ENCODE data around the gene ANKRD63.

The ANKRD63 gene

DNA sequence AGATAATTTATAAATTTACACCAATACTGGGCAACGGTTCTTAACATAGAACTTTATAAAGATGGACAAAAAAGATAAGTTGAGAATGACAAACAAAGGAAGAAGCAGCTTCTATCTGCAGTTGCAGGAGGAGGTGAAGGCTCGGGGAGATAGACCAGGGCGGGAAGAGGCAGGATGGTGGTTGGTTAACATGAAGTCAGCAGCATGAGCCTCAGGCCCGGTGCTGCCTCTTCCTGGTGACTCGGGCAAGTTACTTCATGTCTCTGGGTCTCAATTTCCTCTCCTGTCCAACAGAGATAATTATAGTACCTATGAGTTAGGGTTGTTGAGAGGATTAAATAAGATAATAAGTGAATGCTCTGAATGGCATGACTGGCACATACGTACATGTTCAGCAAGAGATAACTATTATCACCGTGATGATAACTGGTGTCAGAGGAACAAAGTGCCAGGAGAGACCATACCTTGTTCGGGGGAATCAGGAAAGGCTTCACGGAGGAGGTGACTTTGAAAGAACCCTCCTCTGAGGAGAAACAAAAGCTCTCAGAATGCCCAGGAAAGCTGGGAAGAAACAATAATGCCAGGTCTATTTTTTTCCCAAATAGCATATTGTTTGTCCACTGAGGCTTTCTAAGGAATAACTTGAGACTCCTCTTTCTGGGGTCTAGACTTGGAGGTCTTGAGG is 39.6 kb downstream of the ANKRD63 start:
- no peak for DNase-seq (ENCODE audit: low read depth in 3 of 3)

DNA sequence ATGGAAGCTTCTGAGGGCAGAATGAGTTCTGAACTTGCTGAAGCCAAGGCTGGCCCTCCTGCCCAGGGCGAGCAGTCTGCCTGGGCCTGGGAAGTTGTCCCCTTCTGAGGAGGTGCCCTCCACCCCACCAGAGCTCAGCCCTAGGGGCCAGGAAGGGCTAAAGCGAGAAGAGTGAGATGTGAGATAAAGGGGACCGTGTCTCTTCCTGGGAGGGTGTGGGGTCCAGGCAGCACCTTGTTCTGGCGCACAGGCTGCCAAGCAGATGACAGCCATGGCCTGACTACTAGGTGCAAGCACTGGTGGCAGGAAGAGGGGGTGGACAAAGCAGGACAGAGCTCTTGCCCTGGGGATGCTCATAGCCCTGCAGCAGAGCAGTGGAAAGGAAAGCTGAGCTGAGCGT is 40.3 kb downstream of the ANKRD63 start:
- no peak for DNase-seq (ENCODE audit: low read depth in 3 of 3)

DNA sequence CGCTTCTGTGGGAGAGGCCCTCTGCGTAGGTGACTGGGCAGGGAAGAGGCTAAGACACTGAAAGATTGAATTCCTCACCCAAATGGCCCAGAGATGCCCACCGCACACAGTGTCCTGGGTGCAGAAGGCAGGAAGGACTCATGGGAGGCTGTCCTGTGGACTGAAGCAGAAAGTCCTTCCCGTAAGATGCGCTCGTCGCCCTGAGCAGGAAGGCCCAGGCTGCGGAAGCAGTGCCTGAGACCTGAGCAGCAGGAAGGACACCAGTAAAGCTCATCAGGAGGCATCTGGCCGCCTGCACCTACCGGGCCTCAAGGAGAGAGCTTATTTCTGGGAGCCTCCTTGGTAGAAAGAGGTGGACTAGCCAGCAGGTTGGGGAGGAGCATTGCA is 40.7 kb downstream of the ANKRD63 start:
- no peak for DNase-seq (ENCODE audit: low read depth in 3 of 3)

DNA sequence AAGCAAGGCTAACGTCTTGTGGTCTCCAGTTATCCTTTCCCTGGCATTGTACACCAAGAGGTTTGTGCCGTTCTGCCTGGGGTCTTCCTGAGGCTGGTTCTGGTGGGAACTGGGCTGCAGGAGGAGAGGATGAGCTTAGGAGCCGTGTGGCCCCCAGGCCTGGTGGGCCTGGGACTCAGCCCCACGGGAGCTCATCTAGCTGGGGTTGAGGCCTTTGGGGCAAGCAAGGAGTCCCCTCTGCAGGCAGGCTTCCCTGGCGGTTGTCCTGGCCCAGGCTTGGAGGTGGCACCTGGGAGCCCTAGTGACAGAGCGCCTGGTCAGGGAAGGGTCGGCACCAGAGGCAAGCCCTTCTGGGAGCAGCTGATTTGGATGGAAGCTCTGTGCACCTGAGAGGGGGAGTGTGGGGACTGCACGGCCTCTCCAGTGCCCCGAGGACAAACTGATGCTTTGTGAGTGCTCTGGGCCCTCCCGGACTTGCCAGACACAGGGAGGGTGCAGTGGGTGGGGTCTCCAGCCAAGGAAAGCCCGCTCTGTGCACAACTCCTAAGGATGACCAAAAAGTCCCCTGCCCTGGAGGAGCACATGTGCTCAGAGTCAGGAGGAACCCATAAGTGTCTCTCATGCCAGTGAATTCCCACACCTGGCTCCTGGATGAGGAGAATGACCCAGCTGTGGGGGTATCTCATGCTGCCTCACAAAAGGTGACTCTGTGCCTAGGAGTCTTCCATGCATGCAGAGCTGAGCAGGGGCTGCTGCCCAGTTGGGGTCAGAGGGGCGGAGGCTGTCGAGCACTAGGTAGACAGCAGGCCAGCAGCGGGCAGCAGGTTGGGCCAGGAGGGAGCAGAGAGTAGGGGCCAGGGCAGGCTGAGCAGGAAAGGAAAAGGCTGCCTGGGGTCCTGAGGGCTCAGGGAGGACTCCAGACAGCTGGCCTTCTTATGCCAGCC is 41.3 kb downstream of the ANKRD63 start:
- DNase-seq (ENCODE audit: low read depth in 3 of 3), result no peak

DNA sequence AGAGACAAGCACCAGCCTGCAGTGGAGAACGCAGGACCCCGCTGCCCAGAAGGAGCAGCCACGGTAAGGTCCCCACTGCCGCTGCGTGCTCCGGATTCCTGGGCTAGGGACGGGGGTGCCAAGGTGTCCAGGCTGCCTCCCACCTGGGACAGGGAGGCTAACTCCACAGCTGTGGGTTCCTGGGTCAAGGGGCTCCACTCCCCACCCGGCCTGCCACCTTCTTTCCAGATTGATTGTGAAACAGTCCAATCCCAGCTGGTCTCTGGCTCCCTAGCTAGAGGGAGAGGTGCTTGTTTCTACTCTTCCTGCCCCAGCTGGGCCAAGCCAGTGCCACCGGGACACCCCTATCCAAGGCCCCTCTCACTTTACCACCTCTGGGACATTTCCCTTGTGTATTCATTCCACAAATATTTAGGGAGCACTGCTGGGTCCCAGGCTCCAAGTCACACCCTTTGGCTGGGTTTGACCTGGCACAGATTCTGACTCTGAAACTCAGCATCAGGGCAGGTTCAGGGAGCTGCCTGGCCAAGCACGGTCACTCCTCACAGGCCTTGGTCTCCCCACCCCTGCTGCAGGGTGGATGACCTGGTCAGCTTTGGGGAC is 42.1 kb downstream of the ANKRD63 start:
- DNase-seq (ENCODE audit: low read depth in 3 of 3), result no peak

DNA sequence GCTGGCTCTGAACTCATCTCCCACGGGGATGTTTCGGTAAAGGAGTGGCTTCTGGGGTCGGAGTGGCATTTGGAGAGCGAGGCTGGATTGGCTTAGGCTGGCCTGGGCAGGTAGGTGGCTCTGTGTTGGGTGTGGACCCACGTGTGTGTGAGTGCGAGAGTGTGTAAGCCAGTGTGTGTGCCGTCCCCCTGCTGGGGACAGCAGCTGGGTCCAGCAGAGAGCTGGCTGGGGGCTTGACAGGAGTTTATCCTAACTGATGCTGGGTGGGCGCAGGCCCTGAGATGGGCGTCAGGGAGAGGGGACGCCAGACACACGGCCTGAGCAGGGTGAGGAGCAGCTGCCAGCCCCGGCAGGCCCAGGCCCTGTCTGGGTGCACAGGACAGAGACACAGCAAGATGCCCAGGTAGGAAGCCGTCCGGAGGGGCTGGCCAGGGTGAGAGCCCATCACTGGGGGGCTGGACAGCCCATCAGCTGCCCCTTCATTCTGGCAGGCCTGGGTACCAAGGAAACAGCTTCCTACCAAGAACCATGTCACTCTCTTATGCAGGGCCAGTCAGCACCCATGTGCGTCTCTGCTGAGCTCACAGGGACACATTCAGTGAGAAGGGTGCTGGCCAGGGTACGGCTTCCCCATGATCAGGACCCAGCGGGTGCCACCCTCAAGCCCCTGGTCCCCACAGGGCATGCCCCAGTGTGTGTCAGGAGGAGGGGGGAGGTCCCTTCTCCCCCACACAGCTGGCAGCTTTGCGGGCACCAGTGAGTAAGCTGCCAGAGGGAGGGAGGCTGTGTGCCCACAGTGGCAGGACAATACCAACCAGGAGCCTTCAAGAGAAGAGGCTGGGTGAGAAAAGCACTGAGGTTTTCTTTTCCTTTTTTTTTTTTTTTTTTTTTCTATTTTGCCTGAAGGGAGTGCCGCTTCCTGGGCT is 42.9 kb downstream of the ANKRD63 start:
- no peak for DNase-seq (ENCODE audit: low read depth in 3 of 3)

DNA sequence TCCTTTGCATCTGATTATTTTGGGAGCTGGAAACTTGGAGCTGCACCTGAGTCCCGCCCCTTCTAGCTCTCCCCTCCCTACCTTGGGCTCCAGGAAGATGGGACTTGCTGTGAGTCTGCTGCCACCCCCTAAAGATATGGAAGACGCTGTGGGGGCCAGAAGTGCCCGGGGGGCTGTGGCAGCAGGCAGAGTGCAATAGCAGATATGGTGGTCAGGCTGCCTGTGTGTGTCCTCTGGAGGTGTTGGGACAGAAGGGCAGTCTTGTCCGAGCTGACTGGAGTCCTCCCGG is 43.5 kb downstream of the ANKRD63 start:
- DNase-seq (ENCODE audit: low read depth in 3 of 3), result no peak

DNA sequence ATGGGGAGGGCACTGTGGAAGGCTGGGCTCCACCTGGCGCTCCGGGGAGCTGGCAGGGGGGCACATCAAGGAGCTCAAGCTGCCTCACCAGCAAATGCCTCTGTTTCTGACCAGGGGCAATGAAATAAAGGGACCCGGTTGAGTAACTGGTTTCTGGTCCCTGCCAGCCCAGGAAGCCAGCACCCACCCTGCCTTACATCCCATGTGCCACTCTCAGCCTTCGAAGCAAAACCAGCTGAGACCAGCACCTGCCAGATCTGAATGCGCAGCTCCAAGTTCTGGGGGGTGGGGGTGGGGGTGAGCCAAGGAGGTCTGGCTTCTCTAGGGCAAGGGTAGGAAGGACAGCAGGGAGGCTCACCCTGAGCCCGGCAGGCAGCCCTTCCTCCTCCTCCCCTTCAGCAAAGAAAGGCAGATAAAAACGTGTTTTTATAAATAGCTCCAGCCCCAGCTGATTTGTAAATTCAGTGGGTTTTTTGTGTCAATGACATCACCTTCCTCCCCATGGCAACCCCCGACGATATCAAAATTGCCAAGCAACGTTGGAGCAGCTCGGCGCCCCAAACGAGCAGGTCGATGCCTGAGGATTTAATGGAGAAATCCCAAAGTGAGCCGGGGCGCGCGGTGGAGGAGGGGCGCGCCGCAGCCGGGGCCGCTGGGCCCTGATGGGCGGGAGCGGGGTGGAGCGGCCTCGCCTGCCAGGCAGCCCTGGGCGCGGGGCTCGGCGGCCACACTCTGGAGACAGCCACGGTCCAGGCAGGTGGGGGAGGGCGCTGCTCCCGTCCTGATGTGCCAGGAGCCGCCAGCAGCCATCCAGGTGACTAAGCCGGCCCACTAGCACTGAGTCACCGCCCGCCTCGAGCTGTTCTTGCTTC is 44.1 kb downstream of the ANKRD63 start, which contains the start of gene PAK6:
PAK6 (plus strand) TSS at position 532 of the 872 bp plus-strand sequence. CDS start 25,723 bp downstream, outside the sequence.
- peak in 1 of 3 experiments; percentile 13 for DNase-seq (ENCODE audit: low read depth in 3 of 3)

DNA sequence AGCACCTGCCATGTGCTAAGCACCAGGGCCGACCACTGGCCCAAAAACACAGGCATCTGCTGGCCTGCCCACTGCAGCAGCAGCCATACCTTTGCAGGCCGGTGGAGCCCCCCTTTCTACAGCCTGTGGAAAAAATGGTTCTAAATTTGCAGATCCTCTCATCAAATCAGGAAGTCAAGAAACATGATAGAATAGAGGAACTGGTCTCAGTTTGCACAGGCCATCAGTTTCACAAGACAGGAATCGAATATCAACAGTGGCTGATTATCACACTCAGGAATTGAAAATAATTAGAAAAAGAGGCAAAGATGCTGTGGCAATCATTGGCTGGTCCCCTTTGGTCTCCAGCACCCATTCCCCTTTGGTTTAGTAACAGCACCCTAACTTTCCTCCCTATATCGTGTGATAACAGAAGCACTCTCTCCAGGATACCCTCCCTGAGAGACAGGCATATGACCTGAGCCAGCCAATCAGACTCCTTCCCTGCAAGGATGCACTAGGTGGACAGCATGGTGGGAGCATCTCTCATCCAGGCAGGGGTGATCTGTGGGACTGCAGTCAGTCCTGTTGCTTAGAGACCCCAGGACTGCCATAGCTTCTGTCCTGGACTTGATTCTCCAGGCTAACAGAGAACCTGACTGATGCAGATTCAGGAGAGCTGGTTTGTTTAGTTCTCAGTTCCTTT is 47.5 kb downstream of the ANKRD63 start:
- DNase-seq (ENCODE audit: low read depth in 3 of 3), result no peak

DNA sequence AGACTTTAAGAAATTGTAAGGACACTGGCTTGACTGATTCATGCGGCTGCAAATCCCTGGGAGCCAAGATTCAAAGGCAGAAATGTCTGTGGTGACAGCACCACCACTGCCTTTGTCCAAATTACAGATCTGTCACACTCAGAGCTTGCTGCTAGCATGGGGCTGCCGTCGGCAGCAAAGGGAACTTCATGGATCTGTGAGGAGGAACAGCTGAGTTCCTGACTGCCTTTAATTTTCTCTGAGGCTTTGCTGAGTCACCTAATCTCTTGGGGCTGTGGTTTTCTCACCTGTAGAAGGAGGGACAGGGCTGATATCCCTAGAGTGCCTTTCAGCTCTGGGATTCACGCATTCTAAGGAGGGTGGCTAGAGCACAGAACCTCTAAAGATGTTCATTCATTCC is 48.1 kb downstream of the ANKRD63 start:
- DNase-seq (ENCODE audit: low read depth in 3 of 3), result no peak

DNA sequence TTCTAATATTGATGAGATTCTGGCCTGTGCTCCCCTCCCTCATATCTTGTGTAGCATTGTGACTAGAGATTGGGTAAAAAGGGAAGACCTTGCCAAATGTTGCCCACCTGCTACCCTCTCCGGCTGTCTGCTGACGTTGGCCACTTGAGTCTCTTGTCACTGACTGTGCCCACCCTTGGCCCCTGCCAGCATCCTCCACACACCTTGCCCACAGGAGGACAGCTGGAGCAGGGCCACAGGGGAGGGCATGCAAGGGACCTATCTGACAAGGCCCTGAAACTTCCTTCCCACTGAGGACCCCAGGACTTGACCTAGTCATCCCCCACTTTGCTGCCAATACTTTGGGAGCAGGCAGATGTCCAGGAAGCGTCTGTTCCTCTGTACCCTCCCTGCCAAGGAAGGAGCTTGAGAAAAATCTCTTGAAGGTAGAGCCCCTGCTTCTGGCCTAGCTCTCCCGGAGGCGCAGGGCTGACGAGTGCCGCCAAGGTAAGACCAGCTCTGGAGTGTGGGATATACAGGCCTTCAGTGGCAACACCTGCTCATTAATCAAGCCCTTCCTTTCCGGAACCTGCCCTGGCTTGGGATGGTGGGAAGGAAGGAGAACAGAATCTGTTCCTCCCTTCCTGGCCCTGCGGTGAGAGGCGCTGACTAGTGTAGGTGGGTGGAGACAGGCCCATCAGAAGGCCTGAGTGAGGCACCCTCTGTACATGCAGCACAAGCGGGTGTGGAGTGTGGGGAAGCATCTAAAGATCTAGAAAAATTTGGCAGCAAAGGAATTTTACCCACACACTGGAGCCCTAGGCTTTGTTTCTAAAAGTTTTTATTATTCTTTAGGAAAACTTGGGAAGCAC is 48.9 kb downstream of the ANKRD63 start:
- no peak for DNase-seq (ENCODE audit: low read depth in 3 of 3)

DNA sequence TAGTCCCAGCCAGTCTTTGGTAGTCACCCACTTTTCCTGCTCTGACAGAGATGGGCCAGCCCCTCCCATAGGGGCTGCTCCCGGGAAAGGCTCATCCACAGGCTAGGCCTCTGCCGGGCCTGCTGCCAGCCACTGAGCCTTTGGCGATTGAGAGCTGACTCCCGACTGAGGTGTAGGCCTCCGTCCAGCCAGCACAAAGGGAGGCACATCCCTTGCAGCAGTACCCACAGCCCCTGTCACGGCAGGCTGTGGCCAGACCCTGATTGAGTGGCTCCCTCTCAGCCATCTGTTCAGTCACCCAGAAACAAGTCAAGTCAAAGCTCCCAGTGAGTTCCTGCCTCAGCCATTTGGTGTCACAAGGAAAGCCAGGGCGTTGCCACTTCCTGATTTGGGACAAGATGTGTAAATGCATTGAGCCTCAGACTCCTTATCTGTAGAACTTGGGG is 50.2 kb downstream of the ANKRD63 start:
- no peak for DNase-seq (ENCODE audit: low read depth in 3 of 3)
